Dermis microvascular lymphatic vessel endothelial cell (primary cell): ENCODE results near the gene FAM72D. TPM values are rescaled to one million over a fixed set of nuclear protein-coding genes. Genes with fewer than 3 reads are reported as not detected.
"Not testable (repeated sequence)": the region's sequence is repeated elsewhere in the genome, so short reads cannot be mapped to it uniquely, and the experiment has no call there.

Experiments
- DNase-seq, 2 donors: peaks; one replicate each; pipeline versions ENCODE4 v3.0.0 to v3.0.0-alpha.2; 2010; ENCODE audit warnings: low read depth in 2 of 2
- total RNA-seq: library from RNA; depleted of rRNA; stranded (reverse); fragments of >200 nt; gene quantifications from 2 replicates; pipeline ENCODE4 v1.2.1, GENCODE V29; 2014

FAM72D gene
- total RNA-seq, 1 donor from 2014 or later: 1.4 TPM

- DNase-seq: not testable (repeated sequence)
These were observed 50.5 kb downstream of the FAM72D start for GRCh38 chr1:145146308-145146707.

DNA sequence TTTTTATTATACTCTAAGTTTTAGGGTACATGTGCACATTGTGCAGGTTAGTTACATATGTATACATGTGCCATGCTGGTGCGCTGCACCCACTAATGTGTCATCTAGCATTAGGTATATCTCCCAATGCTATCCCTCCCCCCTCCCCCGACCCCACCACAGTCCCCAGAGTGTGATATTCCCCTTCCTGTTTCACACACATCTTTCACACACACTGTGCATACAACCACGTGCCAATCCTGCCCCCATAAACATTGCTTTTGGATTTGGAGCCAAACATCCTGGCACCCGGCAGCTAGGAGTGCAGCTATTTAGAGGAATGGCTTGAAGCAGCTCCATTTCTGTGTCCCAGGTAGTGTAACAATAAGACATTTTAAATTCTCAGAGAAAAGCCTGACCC, 51.4 kb downstream of the FAM72D start:
- not testable (repeated sequence) for DNase-seq

DNA sequence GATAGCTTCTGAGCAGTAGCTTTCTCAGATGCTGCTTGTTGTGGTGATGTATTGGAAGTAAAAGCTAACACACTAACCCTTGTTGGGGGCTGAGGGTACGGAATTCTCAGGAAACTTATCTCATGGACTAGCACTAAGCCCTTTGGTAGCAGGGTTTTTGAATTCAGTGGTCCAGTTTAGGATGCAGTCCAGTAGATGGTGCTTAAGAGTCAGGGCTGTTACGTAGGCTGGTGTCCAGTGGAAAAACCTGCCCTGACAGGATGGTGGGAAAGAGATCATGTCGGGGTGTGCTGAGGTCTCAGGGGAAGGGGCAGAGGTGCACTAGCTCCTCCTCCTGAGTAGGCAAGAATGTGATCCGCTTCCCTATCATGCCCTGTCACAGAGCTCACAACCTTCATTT, 59.6 kb downstream of the FAM72D start:
- DNase-seq: not testable (repeated sequence)

DNA sequence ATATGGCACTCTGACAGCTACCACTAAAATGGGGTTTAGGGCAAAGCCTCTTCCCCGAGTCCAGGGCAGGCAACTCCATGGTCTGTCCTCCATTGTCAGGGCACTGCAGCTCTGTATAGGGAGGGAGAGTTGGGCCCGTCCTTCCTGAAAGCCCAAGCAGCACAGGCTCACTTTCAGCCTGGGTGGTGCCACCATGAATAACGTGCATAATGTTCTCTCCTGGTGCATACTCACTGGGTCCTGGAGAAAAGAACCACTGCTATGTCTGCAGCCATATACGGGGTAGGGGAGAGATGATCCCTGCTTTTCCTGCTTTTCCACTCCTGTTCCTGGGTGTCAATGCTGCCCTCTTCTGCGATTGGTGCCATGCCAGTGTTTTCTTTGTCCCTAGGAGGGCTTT, 60.1 kb downstream of the FAM72D start:
- not testable (repeated sequence) for DNase-seq

DNA sequence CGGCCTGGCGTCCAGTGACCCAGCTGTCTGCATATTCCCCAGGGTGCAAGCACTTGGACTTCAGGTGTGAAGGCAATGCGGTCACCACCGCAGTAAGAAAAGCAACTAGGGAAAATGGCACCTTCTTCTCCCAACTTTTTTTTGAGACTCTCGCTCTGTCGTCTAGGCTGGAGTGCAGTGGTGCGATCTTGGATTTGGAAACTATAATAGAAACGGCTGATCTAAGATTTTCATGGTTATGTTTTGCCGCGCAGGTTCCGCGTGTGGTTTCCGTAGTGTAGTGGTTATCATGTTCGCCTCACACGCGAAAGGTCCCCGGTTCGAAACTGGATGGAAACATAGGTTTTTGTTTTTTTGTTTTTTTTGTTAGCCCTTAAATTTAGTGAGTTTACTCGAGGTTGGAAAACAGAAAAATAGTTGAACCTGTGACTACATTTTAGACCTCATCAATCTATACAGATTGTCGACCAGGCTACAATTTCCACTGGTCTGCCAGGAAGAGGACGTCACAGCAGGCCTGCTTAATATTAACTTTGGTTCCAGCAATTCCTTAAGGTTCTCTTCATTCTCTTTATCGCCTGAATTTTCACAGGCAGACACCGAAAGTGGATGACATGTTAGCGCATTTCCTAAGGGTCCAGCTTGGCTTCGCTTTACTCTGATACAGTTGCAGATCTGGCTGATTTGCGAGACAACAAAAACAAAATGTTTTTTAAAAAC, 61.3 kb downstream of the FAM72D start:
- DNase-seq: peak; percentile 48 to 59

GRCh38 chr1:145157715-145158114, 61.9 kb downstream of the FAM72D start:
- not testable (repeated sequence) for DNase-seq

DNA sequence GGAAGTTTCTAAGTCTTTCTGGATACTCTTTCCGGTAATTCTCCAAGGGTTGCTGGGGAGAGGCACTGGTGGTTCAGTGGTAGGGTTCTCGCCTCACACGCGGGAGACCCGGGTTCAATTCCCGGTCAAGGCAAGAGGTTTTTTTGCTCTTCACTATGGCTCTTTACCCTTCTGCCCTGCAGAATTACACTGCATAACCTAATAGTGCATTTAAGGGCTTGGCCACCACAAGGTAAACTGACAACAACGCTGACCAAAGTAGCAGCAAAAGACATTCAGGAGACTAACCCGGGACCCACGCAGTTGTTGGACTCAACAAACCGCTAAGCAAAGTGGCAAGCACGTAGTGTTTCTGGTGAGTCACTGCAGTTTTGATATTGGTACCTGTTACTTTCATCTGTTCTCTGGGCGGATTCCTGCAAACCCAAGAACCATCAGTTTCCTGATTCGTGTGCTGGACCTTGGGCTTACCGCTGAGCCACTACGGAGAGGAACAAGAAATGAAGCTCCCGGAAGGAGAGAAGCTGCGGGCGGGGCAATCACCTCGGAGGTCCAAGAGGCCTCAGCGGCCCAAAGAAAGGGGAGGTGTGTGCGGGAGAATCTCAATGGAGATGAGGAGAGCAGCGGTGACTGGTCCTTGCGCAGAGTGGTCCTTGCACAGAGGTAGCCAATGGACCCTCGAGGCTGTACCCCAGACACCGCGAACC, 65.4 kb downstream of the FAM72D start:
- DNase-seq: not testable (repeated sequence)

Other genes with a start within 250 kb of the FAM72D start
- gene SRGAP2B, start 646 bp upstream of the FAM72D start, total RNA-seq: 45.6 and 82.6 TPM in 2 replicates
- gene PPIAL4D, start 146.2 kb downstream of the FAM72D start, total RNA-seq: not detected in 2 replicates